GM10266 (cell line): Measurements from ENCODE around the gene TOR1A.

Experiments
- DNase-seq: peaks from one replicate; pipeline ENCODE4 v3.0.0; 2012; ENCODE audit errors: extremely low spot score
- CTCF ChIP-seq: IDR thresholded peaks from 2 replicates; pipeline ENCODE4 v1.5.1; 2012; ENCODE audit warnings: mild to moderate bottlenecking, low read depth; ENCODE audit not compliant: control insufficient read depth, insufficient read depth; ENCODE audit errors: missing control alignments

TOR1A gene

GRCh38 chr9:129867136-129868022 is 43.4 kb upstream of the TOR1A start:
- DNase-seq = no peak
- TF ChIP-seq CTCF = no peak

GRCh38 chr9:129866394-129867135 is 42.6 kb upstream of the TOR1A start:
- DNase-seq = no peak
- TF ChIP-seq CTCF = no peak

GRCh38 chr9:129865668-129866320 is 41.9 kb upstream of the TOR1A start:
- TF ChIP-seq CTCF = no peak
- DNase-seq = no peak

GRCh38 chr9:129864991-129865647 is 41.2 kb upstream of the TOR1A start:
- no peak for DNase-seq
- no peak for TF ChIP-seq CTCF

- TF ChIP-seq CTCF = no peak
- DNase-seq = no peak
Measured at GRCh38 chr9:129863059-129863690, 39.2 kb upstream of the TOR1A start.

- TF ChIP-seq CTCF = no peak
- DNase-seq = no peak
Measured at GRCh38 chr9:129861447-129861827, 37.5 kb upstream of the TOR1A start.
